Panc1 (cell line): ENCODE data around the gene TSPOAP1. TPM values are rescaled to one million over a fixed set of nuclear protein-coding genes. Genes with fewer than 3 reads are reported as not detected.

Experiments used
- ATAC-seq: fragments of 200-7000 bp; cut with Tn5 transposase; 2 replicates; pipeline ENCODE4 v1.9.1; 2020; ENCODE audit warnings: mild to moderate bottlenecking, moderate library complexity
- BruUV-seq: library from RNA; stranded (reverse); fragments of 400-500 nt; replicated peaks from 2 replicates; lab custom pipeline; 2021; lab: Mats Ljungman, UMichigan
- CTCF ChIA-PET: fragments of 300-600 bp; sonication (Branson Sonifier 250); formaldehyde crosslinking; loops from one replicate; lab custom pipeline; 2022; ENCODE audit warnings: antibody characterized with exemption; lab: Charles Lee
- POLR2A ChIA-PET: fragments of 300-600 bp; sonication (Branson Sonifier 250); formaldehyde crosslinking; loops from one replicate; lab custom pipeline; 2022; ENCODE audit warnings: antibody characterized with exemption; lab: Charles Lee
- DNase-seq: peaks from one replicate; pipeline ENCODE4 v3.0.0-alpha.2; 2010; ENCODE audit warnings: low read depth, low spot score
- H3K27ac ChIP-seq: 2 replicates; pipeline ENCODE4 v1.5.1; 2011; ENCODE audit warnings: mild to moderate bottlenecking, low read length, inconsistent platforms
- H3K27me3 ChIP-seq: fragments of 200-500 bp; sonication (Bioruptor generic); 2 replicates; pipeline ENCODE4 v1.6.0; 2014; ENCODE audit warnings: low read length, inconsistent platforms; ENCODE audit not compliant: control insufficient read depth, insufficient read depth
- H3K36me3 ChIP-seq: fragments of 200-500 bp; sonication (Bioruptor generic); 2 replicates; pipeline ENCODE4 v1.5.1; 2014; ENCODE audit warnings: inconsistent platforms, mild to moderate bottlenecking, low read length, moderate library complexity; ENCODE audit not compliant: control insufficient read depth, insufficient read depth
- H3K4me1 ChIP-seq: 2 replicates; pipeline ENCODE4 v1.5.1; 2011; ENCODE audit warnings: inconsistent platforms, mild to moderate bottlenecking, low read length, moderate library complexity; ENCODE audit not compliant: control insufficient read depth, insufficient read depth
- H3K4me3 ChIP-seq, 2 experiments: 2 replicates each; pipeline ENCODE4 v1.5.1; 2011 to 2012; ENCODE audit warnings: low read depth in 2 of 2, low read length in 2 of 2, mild to moderate bottlenecking in 2 of 2, inconsistent platforms in 1 of 2, moderate library complexity in 1 of 2
- H3K9me3 ChIP-seq: fragments of 200-500 bp; sonication (Bioruptor generic); 2 replicates; pipeline ENCODE4 v1.5.1; 2014; ENCODE audit warnings: low read depth, mild to moderate bottlenecking, inconsistent platforms, low read length, moderate library complexity; ENCODE audit not compliant: control insufficient read depth, insufficient read depth
- POLR2AphosphoS5 ChIP-seq: IDR thresholded peaks from 2 replicates; pipeline ENCODE4 v1.6.1; 2012; ENCODE audit warnings: mild to moderate bottlenecking, low read depth, low read length, moderate library complexity
- SIN3A ChIP-seq: IDR thresholded peaks from 2 replicates; pipeline ENCODE4 v1.6.1; 2012; ENCODE audit warnings: low read depth, mild to moderate bottlenecking, low read length, moderate library complexity, borderline replicate concordance; ENCODE audit not compliant: insufficient read depth
- TCF7L2 ChIP-seq: IDR thresholded peaks from 2 replicates; pipeline ENCODE4 v1.6.1; 2011; ENCODE audit warnings: mild to moderate bottlenecking, low read depth, low read length, inconsistent platforms
- in situ Hi-C: cut with HindIII; loops from 2 replicates; pipeline ENCODE4 v1.10.0; 2016; ENCODE audit warnings: low sequenced_read_pairs, low pct_unique_long_range_greater_than_20kb
- intact Hi-C: fragments of 100-400 bp; cut with micrococcal nuclease; formaldehyde crosslinking; loops from one replicate; pipeline ENCODE4 v1.10.0; 2022; ENCODE audit not compliant: unreplicated experiment
- total RNA-seq: library from RNA; stranded (reverse); gene quantifications from one replicate; pipeline ENCODE4 v1.2.1, GENCODE V29; 2021; ENCODE audit not compliant: unreplicated experiment
- TF ChIP-seq, protein P1 (sequence below): fragments of 450-650 bp; IDR thresholded peaks from 2 replicates; pipeline ENCODE4 v1.5.1; 2017; ENCODE audit warnings: mild to moderate bottlenecking
- TF ChIP-seq, protein P2 (sequence below), 2 experiments: IDR thresholded peaks; 2 replicates each; pipeline ENCODE4 v1.6.1; 2011 to 2012; ENCODE audit warnings: low read depth in 2 of 2, control low read depth in 1 of 2, low read length in 1 of 2, mild to moderate bottlenecking in 1 of 2, moderate library complexity in 1 of 2; ENCODE audit not compliant: insufficient read depth in 1 of 2

The TSPOAP1 gene
- total RNA-seq, 1 experiment from 2014 or later = 0.05 TPM

DNA sequence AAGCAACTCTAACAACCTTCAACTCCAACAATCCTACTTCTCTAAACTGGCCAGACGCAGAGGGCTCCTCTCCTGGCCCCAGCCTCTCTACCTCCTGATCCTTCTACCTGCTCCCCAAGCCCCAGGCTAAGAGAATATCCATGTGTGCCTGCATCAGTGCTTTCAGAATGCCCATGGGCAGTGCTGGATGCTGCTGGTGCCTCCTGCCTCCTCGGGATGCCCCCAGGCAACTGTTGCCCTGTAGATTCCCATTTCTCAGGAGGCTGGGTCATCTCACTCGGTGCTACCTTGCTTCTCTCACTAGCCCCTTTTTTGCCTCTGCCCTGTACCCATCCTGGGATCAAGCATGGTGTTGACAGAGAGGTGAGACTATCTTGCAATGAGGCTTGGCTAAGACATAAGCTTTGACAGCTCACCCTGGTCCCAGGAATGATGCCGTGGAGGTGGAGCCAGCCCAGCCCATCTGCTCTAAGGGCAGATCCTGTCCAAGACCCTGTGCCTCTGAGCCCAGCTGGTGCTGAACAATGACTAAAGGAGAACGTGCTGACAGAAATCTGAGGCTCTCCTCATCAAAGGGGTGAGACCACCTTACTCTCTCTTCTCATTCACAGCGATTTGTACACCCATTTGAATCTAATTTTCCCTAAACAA, 42.8 kb upstream of the TSPOAP1 start:
- BruUV-seq = no TSS peak
- intact Hi-C loops (no loop called here), in situ Hi-C loops (no loop called here)
- ChIA-PET POLR2A (no interaction called here), CTCF (no interaction called here)
- H3K27me3 ChIP-seq = no peaks in the 10 kb centered on the region
- H3K27ac ChIP-seq = no peak overlapping the region
- no peaks in the 10 kb centered on the region for H3K9me3 ChIP-seq
- no peaks in the 10 kb centered on the region for H3K4me1 ChIP-seq
- TF ChIP-seq, protein P1, sequence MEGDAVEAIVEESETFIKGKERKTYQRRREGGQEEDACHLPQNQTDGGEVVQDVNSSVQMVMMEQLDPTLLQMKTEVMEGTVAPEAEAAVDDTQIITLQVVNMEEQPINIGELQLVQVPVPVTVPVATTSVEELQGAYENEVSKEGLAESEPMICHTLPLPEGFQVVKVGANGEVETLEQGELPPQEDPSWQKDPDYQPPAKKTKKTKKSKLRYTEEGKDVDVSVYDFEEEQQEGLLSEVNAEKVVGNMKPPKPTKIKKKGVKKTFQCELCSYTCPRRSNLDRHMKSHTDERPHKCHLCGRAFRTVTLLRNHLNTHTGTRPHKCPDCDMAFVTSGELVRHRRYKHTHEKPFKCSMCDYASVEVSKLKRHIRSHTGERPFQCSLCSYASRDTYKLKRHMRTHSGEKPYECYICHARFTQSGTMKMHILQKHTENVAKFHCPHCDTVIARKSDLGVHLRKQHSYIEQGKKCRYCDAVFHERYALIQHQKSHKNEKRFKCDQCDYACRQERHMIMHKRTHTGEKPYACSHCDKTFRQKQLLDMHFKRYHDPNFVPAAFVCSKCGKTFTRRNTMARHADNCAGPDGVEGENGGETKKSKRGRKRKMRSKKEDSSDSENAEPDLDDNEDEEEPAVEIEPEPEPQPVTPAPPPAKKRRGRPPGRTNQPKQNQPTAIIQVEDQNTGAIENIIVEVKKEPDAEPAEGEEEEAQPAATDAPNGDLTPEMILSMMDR = no peak
- TF ChIP-seq TCF7L2 (no peak), POLR2AphosphoS5 (no peak), SIN3A (no peak)
- TF ChIP-seq, protein P2, sequence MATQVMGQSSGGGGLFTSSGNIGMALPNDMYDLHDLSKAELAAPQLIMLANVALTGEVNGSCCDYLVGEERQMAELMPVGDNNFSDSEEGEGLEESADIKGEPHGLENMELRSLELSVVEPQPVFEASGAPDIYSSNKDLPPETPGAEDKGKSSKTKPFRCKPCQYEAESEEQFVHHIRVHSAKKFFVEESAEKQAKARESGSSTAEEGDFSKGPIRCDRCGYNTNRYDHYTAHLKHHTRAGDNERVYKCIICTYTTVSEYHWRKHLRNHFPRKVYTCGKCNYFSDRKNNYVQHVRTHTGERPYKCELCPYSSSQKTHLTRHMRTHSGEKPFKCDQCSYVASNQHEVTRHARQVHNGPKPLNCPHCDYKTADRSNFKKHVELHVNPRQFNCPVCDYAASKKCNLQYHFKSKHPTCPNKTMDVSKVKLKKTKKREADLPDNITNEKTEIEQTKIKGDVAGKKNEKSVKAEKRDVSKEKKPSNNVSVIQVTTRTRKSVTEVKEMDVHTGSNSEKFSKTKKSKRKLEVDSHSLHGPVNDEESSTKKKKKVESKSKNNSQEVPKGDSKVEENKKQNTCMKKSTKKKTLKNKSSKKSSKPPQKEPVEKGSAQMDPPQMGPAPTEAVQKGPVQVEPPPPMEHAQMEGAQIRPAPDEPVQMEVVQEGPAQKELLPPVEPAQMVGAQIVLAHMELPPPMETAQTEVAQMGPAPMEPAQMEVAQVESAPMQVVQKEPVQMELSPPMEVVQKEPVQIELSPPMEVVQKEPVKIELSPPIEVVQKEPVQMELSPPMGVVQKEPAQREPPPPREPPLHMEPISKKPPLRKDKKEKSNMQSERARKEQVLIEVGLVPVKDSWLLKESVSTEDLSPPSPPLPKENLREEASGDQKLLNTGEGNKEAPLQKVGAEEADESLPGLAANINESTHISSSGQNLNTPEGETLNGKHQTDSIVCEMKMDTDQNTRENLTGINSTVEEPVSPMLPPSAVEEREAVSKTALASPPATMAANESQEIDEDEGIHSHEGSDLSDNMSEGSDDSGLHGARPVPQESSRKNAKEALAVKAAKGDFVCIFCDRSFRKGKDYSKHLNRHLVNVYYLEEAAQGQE (IDR thresholded peaks at IDR 0.05; ENCODE audit: insufficient read depth in 1 of 2, low read depth in 2 of 2, low read length in 1 of 2) = no peak
- DNase-seq = no peak
- no peaks in the 10 kb centered on the region for H3K36me3 ChIP-seq
- no peak for ATAC-seq
- no peak overlapping the region for H3K4me3 ChIP-seq

DNA sequence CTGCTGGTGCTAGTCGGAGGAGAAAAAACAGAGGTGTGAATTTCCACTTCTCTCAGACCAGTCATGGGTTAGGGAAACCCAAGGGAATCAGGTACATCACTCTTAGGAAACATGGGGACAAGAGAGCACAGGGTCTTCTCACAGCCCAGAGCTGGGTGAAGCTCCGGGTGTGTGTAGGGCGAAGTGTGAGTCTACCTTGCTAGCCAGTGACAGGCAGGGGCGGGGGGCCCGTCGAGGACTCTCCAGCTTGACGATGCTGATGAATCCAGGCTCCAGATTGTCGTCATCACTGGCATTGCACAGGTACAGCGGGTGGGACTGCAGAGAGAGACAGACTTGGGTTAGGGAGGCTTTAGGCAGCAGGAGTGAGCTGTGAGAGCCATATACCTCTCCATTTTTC, 42.1 kb upstream of the TSPOAP1 start:
- H3K36me3 ChIP-seq = no peaks in the 10 kb centered on the region
- no TSS peak for BruUV-seq
- TF ChIP-seq, protein P2 (IDR thresholded peaks at IDR 0.05; ENCODE audit: insufficient read depth in 1 of 2, low read depth in 2 of 2, low read length in 1 of 2) = no peak
- no peak for TF ChIP-seq POLR2AphosphoS5
- TF ChIP-seq SIN3A = no peak
- TF ChIP-seq, protein P1 = no peak
- no peak for TF ChIP-seq TCF7L2
- ChIA-PET POLR2A (no interaction called here), CTCF (no interaction called here)
- DNase-seq = no peak
- no peaks in the 10 kb centered on the region for H3K27me3 ChIP-seq
- in situ Hi-C loops = no loop called here
- H3K9me3 ChIP-seq = no peaks in the 10 kb centered on the region
- H3K4me1 ChIP-seq = no peaks in the 10 kb centered on the region
- no peak overlapping the region for H3K4me3 ChIP-seq
- no peak overlapping the region for H3K27ac ChIP-seq
- ATAC-seq = no peak
- intact Hi-C loops = no loop called here
